Endothelial cell of umbilical vein (primary cell): ENCODE results near the gene SMARCC1. TPM values are rescaled to one million over a fixed set of nuclear protein-coding genes. Genes with fewer than 3 reads are reported as not detected.

Experiments used
- BruUV-seq: library from RNA; stranded (reverse); fragments of 400-500 nt; replicated peaks from 2 replicates; lab custom pipeline; 2021; lab: Mats Ljungman, UMichigan
- CTCF ChIA-PET: fragments of 300-600, 350-600 bp; sonication (Branson Sonifier 250); formaldehyde crosslinking; loops from one replicate; lab custom pipeline; 2021; ENCODE audit warnings: antibody characterized with exemption, inconsistent platforms; lab: Charles Lee
- POLR2A ChIA-PET: fragments of 300-600, 350-600 bp; sonication (Branson Sonifier 250); formaldehyde crosslinking; loops from one replicate; lab custom pipeline; 2021; ENCODE audit warnings: antibody characterized with exemption, inconsistent platforms; lab: Charles Lee
- DNase-seq: peaks from one replicate; pipeline ENCODE4 v3.0.0-alpha.2; 2011; ENCODE audit warnings: low read depth, low spot score
- FAIRE-seq: peaks from 2 replicates; lab custom pipeline; 2011; peaks lifted over from hg19 to GRCh38; lab: Jason Lieb, UNC
- H2AFZ ChIP-seq: 2 replicates; pipeline ENCODE4 v1.6.0; 2012; ENCODE audit warnings: low read depth, low read length, control low read depth, inconsistent platforms
- H3K27ac ChIP-seq: 2 replicates; pipeline ENCODE4 v1.5.1; 2011; ENCODE audit warnings: low read depth, mild to moderate bottlenecking, control low read depth, low read length, moderate library complexity; ENCODE audit not compliant: insufficient read depth
- H3K27me3 ChIP-seq, 2 experiments: 2 replicates each; pipeline versions ENCODE4 v1.6.0 to v1.6.1; 2011; ENCODE audit warnings: low read length in 2 of 2, mixed read lengths in 1 of 2; ENCODE audit not compliant: control insufficient read depth in 2 of 2, insufficient read depth in 2 of 2
- H3K36me3 ChIP-seq, 2 experiments: 2 replicates in 1 of 2; 3 replicates in 1 of 2; pipeline ENCODE4 v1.5.1; 2011; ENCODE audit warnings: low read length in 2 of 2, mild to moderate bottlenecking in 1 of 2, moderate library complexity in 1 of 2; ENCODE audit not compliant: control insufficient read depth in 2 of 2, insufficient read depth in 2 of 2; ENCODE audit errors: extremely low read depth in 1 of 2
- H3K4me1 ChIP-seq: 3 replicates; pipeline ENCODE4 v1.5.1; 2011; ENCODE audit warnings: mild to moderate bottlenecking, low read length; ENCODE audit not compliant: control insufficient read depth, insufficient read depth; ENCODE audit errors: extremely low read depth
- H3K4me2 ChIP-seq: 2 replicates; pipeline ENCODE4 v1.6.1; 2011; ENCODE audit warnings: low read length, control low read depth, mixed read lengths; ENCODE audit not compliant: insufficient read depth
- H3K4me3 ChIP-seq, 3 experiments: fragments of 200-600 bp in 1 of 3; sonication (generic), shearing (Covaris generic) in 1 of 3; replicated peaks in 1 of 3; 2 replicates each; pipeline ENCODE4 v1.5.1; 2011 to 2016; ENCODE audit warnings: control low read depth in 3 of 3, low read length in 3 of 3, mild to moderate bottlenecking in 2 of 3, inconsistent platforms in 1 of 3, low read depth in 1 of 3, moderate library complexity in 1 of 3; ENCODE audit not compliant: insufficient read depth in 1 of 3
- H3K79me2 ChIP-seq: 2 replicates; pipeline ENCODE4 v1.6.0; 2012; ENCODE audit warnings: low read length, inconsistent platforms; ENCODE audit not compliant: control insufficient read depth, insufficient read depth
- H3K9ac ChIP-seq: replicated peaks from 2 replicates; pipeline ENCODE3; 2011; ENCODE audit warnings: low read length, control low read depth; ENCODE audit not compliant: insufficient read depth; ENCODE audit errors: extremely low read depth
- H3K9me1 ChIP-seq: replicated peaks from 3 replicates; pipeline ENCODE4 v1.6.0; 2011; ENCODE audit warnings: mild to moderate bottlenecking, low read length; ENCODE audit not compliant: control insufficient read depth, insufficient read depth; ENCODE audit errors: extremely low read depth
- H3K9me3 ChIP-seq: replicated peaks from 2 replicates; pipeline ENCODE4 v1.5.1; 2012; ENCODE audit warnings: low read length, inconsistent platforms; ENCODE audit not compliant: control insufficient read depth, insufficient read depth
- H4K20me1 ChIP-seq: replicated peaks from 2 replicates; pipeline ENCODE3; 2011; ENCODE audit warnings: mild to moderate bottlenecking, low read length; ENCODE audit not compliant: control insufficient read depth, insufficient read depth; ENCODE audit errors: extremely low read depth
- EZH2 ChIP-seq: IDR thresholded peaks from 2 replicates; pipeline ENCODE4 v1.6.1; 2012; ENCODE audit warnings: borderline replicate concordance, low read depth, mild to moderate bottlenecking, moderate library complexity, low read length, inconsistent platforms; ENCODE audit not compliant: severe bottlenecking
- FOS ChIP-seq: IDR thresholded peaks from 2 replicates; pipeline ENCODE4 v1.6.1; 2011; ENCODE audit warnings: mild to moderate bottlenecking, low read length, moderate library complexity, borderline replicate concordance; ENCODE audit not compliant: insufficient read depth
- GATA2 ChIP-seq: IDR thresholded peaks from 2 replicates; pipeline ENCODE4 v1.7.0; 2011; ENCODE audit warnings: low read depth, mild to moderate bottlenecking, moderate library complexity, mixed read lengths, low read length; ENCODE audit not compliant: insufficient read length, insufficient read depth
- JUN ChIP-seq: IDR thresholded peaks from 2 replicates; pipeline ENCODE4 v1.6.1; 2011; ENCODE audit warnings: borderline replicate concordance, low read depth; ENCODE audit not compliant: insufficient read length, insufficient read depth
- MYC ChIP-seq: IDR thresholded peaks from one replicate; pipeline ENCODE4 v1.6.1; 2011; ENCODE audit warnings: mild to moderate bottlenecking, low read depth, low read length
- POLR2A ChIP-seq: IDR thresholded peaks from 2 replicates; pipeline ENCODE4 v1.6.1; 2012; ENCODE audit warnings: low read depth, mild to moderate bottlenecking, control low read depth, low read length
- POLR2AphosphoS5 ChIP-seq: IDR thresholded peaks from 2 replicates; pipeline ENCODE4 v1.6.1; 2012; ENCODE audit warnings: low read depth, mild to moderate bottlenecking, control low read depth, low read length, moderate library complexity; ENCODE audit not compliant: insufficient read depth
- dilution Hi-C: fragments of 300-500 bp; cut with MboI; formaldehyde crosslinking; loops from one replicate; pipeline ENCODE4 v1.15.0; 2019; ENCODE audit warnings: low sequenced_read_pairs; ENCODE audit not compliant: extremely low pct_ligation_motif_present
- intact Hi-C: fragments of 100-400 bp; cut with micrococcal nuclease; formaldehyde crosslinking; loops from one replicate; pipeline ENCODE4 v1.10.0; 2022
- polyA plus RNA-seq, 4 experiments: library from polyadenylated mRNA; depleted of rRNA in 3 of 4; stranded (reverse) in 3 of 4; unstranded in 1 of 4; fragments of >200 nt; gene quantifications; 2 replicates each; pipeline versions ENCODE4 v1.2.1 to v1.2.3, GENCODE V29; 2011 to 2012; ENCODE audit warnings: missing spikeins in 1 of 4
- total RNA-seq: library from RNA; stranded (reverse); gene quantifications from 2 replicates; pipeline ENCODE4 v1.2.3, GENCODE V29; 2021
- TF ChIP-seq, protein P1 (sequence below): IDR thresholded peaks from 2 replicates; pipeline ENCODE4 v1.6.1; 2011; ENCODE audit not compliant: insufficient read depth, insufficient read length
- TF ChIP-seq, protein P2 (sequence below), 2 donors: IDR thresholded peaks; 1 replicate in 1 of 2; 2 replicates in 1 of 2; pipeline ENCODE4 v1.5.1; 2011; ENCODE audit warnings: low read length in 2 of 2, mild to moderate bottlenecking in 2 of 2, moderate library complexity in 2 of 2, control low read depth in 1 of 2, inconsistent platforms in 1 of 2, low read depth in 1 of 2; ENCODE audit not compliant: insufficient read depth in 1 of 2; ENCODE audit errors: extremely low read depth in 1 of 2

SMARCC1 gene
- total and polyA plus RNA-seq, 2 donors (not counting 3 experiments of a cell fraction or from before 2014, with no cell fraction given), result 23.0 to 138 TPM

DNA sequence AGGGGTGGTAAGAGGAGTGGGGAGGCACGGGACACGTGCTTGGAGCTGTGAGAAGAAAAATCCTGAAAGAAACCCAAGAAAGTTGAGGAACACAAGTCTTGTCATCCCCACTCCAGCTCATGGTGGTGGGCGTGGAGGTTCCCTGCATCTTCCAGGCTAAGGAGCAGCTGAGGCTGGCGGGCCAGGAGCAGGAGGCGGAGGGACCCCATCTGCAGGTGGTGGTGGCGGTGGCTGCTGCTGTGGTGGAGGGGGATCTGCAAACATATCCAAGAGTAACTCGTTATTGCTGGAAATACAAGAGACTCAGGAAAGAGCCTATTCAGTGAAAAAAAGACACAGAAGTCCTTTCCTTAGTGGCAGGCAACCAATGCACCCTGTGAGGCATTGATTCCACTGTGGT lies 193.6 kb downstream of the SMARCC1 start:
- dilution Hi-C loops (no loop called here), intact Hi-C loops (no loop called here)
- no peak for TF ChIP-seq POLR2A
- no peak for TF ChIP-seq GATA2
- TF ChIP-seq, protein P1, sequence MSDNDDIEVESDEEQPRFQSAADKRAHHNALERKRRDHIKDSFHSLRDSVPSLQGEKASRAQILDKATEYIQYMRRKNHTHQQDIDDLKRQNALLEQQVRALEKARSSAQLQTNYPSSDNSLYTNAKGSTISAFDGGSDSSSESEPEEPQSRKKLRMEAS, result no peak
- TF ChIP-seq POLR2AphosphoS5, result no peak
- TF ChIP-seq FOS, result no peak
- TF ChIP-seq JUN, result no peak
- no peak for TF ChIP-seq MYC
- TF ChIP-seq, protein P2, sequence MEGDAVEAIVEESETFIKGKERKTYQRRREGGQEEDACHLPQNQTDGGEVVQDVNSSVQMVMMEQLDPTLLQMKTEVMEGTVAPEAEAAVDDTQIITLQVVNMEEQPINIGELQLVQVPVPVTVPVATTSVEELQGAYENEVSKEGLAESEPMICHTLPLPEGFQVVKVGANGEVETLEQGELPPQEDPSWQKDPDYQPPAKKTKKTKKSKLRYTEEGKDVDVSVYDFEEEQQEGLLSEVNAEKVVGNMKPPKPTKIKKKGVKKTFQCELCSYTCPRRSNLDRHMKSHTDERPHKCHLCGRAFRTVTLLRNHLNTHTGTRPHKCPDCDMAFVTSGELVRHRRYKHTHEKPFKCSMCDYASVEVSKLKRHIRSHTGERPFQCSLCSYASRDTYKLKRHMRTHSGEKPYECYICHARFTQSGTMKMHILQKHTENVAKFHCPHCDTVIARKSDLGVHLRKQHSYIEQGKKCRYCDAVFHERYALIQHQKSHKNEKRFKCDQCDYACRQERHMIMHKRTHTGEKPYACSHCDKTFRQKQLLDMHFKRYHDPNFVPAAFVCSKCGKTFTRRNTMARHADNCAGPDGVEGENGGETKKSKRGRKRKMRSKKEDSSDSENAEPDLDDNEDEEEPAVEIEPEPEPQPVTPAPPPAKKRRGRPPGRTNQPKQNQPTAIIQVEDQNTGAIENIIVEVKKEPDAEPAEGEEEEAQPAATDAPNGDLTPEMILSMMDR (IDR thresholded peaks at IDR 0.05; ENCODE audit: extremely low read depth in 1 of 2, insufficient read depth in 1 of 2, low read depth in 1 of 2, low read length in 2 of 2), result no peak
- no peak for TF ChIP-seq EZH2
- CTCF ChIA-PET, result interaction anchor here (1.2 to 2.0 kb wide), 2 partner anchors 12 to 40 kb away, joined by 3 to 12 read pairs; no protein-coding TSS in a partner anchor
- H3K79me2 ChIP-seq, result no peaks in the 10 kb centered on the region
- no peaks in the 10 kb centered on the region for H4K20me1 ChIP-seq
- H3K9ac ChIP-seq, result no peak overlapping the region
- H3K9me3 ChIP-seq, result no peaks in the 10 kb centered on the region
- no peak overlapping the region for H2AFZ ChIP-seq
- no peak overlapping the region for H3K4me2 ChIP-seq
- no peaks in the 10 kb centered on the region for H3K9me1 ChIP-seq
- FAIRE-seq (no peak), DNase-seq (no peak)
- POLR2A ChIA-PET, result no interaction called here
- BruUV-seq, result no TSS peak
- H3K36me3 ChIP-seq, result peaks cover 11 to 21% of the 10 kb centered on the region in 2 experiments
- H3K27me3 ChIP-seq, result no peaks in the 10 kb centered on the region
- no peak overlapping the region for H3K27ac ChIP-seq
- no peak overlapping the region for H3K4me3 ChIP-seq
- peaks cover 2% of the 10 kb centered on the region for H3K4me1 ChIP-seq
